ENCODE results near the gene ZNF223.

ZNF223 gene

DNA sequence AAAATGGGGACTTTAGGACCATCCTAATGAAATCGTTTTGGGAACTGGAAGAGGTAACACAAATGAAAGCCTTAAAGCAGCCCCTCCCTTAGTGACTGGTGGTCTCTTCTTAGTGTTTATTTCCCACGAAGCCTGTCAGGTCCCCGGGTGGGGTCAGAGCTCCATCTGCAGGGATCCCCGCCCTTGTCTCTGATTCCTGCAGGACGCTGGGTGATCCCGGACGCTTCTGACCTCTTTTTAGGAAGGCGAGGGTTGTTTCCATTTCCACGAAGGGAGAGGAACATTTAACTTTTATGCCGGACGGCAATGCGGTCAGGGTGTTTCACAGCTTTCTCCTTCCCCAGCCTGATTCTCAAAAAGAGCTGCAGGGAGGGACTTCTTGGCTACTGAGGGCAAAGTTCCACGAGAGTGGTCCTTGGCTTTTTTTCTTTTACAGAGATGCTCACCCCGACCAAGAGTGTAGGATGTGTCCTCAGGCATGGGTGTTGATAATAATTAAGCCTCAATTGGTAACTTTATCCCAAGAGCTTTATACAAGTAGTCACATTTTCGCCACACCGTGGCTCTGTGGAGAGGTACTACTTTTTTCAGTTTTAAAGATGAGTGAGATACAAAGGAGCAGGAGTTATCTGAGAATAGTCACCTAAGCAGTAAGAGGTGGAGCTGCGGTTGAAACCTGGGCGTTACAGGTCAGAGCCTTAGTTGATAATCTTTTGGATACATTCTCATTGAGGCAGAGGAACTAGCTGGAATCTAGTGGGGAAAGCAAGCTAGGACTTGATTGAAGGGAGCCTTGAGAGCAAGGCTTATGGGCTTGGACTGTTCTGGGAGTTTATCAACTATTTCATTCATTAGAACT lies 20.9 kb downstream of the ZNF223 start:
- DNase-seq, result no peak

GRCh38 chr19:44076325-44076724 lies 24.5 kb downstream of the ZNF223 start:
- no peak for DNase-seq

- no peak for DNase-seq
Measured at GRCh38 chr19:44092108-44092507, 40.3 kb downstream of the ZNF223 start.

DNA sequence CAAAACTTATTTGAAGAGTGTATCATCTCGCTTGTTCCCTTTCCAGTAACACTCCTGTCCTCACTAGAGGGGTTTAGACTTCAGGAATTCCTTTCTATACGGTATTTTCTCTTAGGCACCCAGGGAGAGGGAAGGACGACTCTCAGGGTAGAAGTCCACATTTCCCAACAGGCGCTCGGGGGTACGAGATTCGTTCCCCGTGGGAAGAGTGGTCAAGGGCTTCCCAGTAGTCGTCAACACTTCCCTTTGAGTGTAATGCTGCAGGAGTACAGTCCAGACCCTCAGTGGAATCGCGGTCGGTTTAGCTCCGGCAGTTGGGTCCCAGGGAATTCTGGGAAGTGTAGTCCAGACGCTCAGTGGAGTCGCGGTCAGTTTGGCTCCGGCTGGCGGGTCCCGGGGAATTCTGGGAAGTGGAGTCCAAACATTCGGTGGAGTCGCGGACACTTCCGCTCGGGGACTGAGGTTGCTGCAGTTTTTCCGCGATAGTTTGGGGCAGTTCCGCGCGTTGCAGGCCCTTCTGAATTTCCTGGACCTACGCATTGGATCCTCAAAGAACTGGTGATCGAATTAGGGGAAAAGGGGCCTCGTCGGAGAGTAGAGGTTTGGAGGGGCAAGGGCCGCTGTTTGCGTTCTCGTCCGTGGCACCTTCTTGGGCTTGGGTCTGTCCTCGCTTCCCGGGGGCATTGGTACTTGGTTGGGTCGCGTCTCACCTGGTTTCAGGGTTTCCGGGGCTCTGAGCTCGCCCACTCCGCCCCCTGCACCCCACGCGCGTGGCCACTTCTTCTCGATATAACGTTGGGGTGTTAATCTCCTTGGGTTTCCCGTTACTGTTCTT lies 42.3 kb downstream of the ZNF223 start, which contains the start of gene ZNF224:
Gene ZNF224, plus strand, starts transcription at position 431 of the 835 bp plus-strand sequence. CDS start 3,513 bp downstream, outside the sequence.
- peak; percentile 67 for DNase-seq

GRCh38 chr19:44107751-44108150 lies 55.9 kb downstream of the ZNF223 start:
- DNase-seq, result no peak

DNA sequence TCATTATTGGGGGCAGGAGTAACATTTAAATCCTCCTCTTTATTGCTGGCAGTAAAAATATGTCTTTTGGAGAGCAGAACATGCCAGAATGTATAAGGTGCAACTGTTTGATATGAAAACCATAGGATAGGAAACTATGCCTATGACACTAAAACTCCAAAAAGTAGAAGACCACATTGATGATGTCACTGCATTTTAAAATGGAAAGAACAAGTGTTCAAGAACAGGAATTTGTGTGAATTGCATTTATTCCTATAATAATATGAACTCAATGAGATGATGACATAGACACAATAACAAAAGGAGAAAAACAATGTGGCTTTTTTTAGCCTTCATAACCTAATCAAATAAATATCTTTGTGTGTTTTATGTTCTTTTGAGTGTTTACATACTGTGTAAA lies 57.6 kb downstream of the ZNF223 start:
- DNase-seq, result no peak

GRCh38 chr19:44111910-44112463 lies 60.2 kb downstream of the ZNF223 start:
- no peak for DNase-seq

- no peak for DNase-seq
Measured at GRCh38 chr19:44112802-44113137, 60.9 kb downstream of the ZNF223 start.

GRCh38 chr19:44113138-44113783 lies 61.4 kb downstream of the ZNF223 start, which contains the start of gene ZNF225:
ZNF225 (plus strand) TSS chr19:44113399; CDS start chr19:44115828, 2,429 bp downstream.
- peak; percentile 66 for DNase-seq

DNA sequence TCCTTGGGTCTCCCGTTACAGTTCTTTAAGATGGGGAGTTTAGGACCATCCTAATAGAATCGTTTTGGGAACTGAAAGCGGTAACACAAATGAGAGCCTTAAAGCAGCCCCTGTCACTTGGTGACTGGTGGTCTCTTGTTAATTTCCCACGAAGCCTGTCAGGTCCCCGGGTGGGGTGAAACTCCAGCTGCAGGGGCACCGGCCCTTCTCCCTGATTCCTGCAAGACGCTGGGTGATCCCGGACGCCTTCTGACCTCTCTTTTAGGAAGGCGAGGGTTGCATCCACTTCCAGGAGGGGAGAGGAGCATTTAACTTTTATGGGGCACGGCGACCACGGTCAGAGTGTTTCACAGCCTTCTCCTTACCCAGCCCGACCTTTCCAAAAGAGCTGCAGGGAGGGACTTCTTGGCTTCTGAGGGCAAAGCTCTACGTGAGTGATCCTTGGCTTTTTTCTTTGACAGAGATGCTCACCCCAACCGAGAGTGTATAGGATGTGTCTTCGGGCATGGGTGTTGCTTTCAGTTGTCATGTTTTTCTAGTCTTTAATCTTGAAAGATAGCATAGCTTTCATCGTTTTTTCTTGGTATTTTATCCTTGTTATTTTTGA lies 62.1 kb downstream of the ZNF223 start:
- DNase-seq, result no peak
